NOMO-1 treated with DMSO at 0.1 percent for 48 hours (cell line): ENCODE data around the gene TRIM40.
"Not testable (repeated sequence)": the region's sequence is repeated elsewhere in the genome, so short reads cannot be mapped to it uniquely, and the experiment has no call there.

Experiments
- DNase-seq: peaks from one replicate; lab custom pipeline; 2025; ENCODE audit not compliant: unreplicated experiment; lab: John Stamatoyannopoulos, UW

Gene TRIM40

GRCh38 chr6:30113003-30113759 lies 22.8 kb upstream of the TRIM40 start, which contains the start of gene TRIM31:
Gene TRIM31 (minus strand): TSS chr6:30113090. CDS start chr6:30112805, 285 bp downstream.
- no peak for DNase-seq

- DNase-seq = no peak
Observed at GRCh38 chr6:30113841-30114240, 22.1 kb upstream of the TRIM40 start.

- no peak for DNase-seq
Observed at GRCh38 chr6:30116724-30117123, 19.2 kb upstream of the TRIM40 start.

- DNase-seq = not testable (repeated sequence)
Observed at GRCh38 chr6:30118691-30119090, 17.2 kb upstream of the TRIM40 start.

- DNase-seq = no peak
Observed at GRCh38 chr6:30121446-30122366, 14.2 kb upstream of the TRIM40 start.

GRCh38 chr6:30122515-30122914 lies 13.4 kb upstream of the TRIM40 start:
- peak; percentile 79 for DNase-seq

GRCh38 chr6:30127238-30128093 lies 8.5 kb upstream of the TRIM40 start:
- DNase-seq = no peak

- no peak for DNase-seq
Observed at GRCh38 chr6:30129265-30130178, 6.4 kb upstream of the TRIM40 start.

- DNase-seq = no peak
Observed at GRCh38 chr6:30130179-30130679, 5.7 kb upstream of the TRIM40 start.

- peak; percentile 73 for DNase-seq
Observed at GRCh38 chr6:30130887-30131862, 4.8 kb upstream of the TRIM40 start.

- DNase-seq = no peak
Observed at GRCh38 chr6:30131947-30132497, 3.9 kb upstream of the TRIM40 start.

GRCh38 chr6:30135147-30135546 lies 793 bp upstream of the TRIM40 start:
- no peak for DNase-seq

GRCh38 chr6:30136570-30137286 lies 788 bp downstream of the TRIM40 start:
- DNase-seq = no peak

GRCh38 chr6:30140240-30140639 lies 4.3 kb downstream of the TRIM40 start:
- DNase-seq = not testable (repeated sequence)

- no peak for DNase-seq
Observed at GRCh38 chr6:30142665-30143064, 6.7 kb downstream of the TRIM40 start.

GRCh38 chr6:30143780-30144179 lies 7.8 kb downstream of the TRIM40 start:
- no peak for DNase-seq

GRCh38 chr6:30144811-30145210 lies 8.9 kb downstream of the TRIM40 start:
- DNase-seq = no peak

- no peak for DNase-seq
Observed at GRCh38 chr6:30145818-30146217, 9.9 kb downstream of the TRIM40 start.
